IPS-18c (cell line): ENCODE results near the gene NME5.
A peak's percentile ranks its signal among the peaks of the same experiment; 100 is the strongest.
"Not testable (repeated sequence)": the region's sequence is repeated elsewhere in the genome, so short reads cannot be mapped to it uniquely, and the experiment has no call there.

Experiments used
- H3K4me3 ChIP-seq: 2 replicates; pipeline ENCODE4 v1.7.0; 2013; ENCODE audit warnings: low read depth, mild to moderate bottlenecking, low read length, moderate library complexity; ENCODE audit not compliant: insufficient read depth
- H3K9me3 ChIP-seq: one replicate; pipeline ENCODE4 v1.6.1; 2013; ENCODE audit warnings: mild to moderate bottlenecking, low read length, moderate library complexity; ENCODE audit not compliant: control insufficient read depth, insufficient read depth

NME5 gene

GRCh38 chr5:138096997-138097828, 42.0 kb downstream of the NME5 start:
- no peaks in the 10 kb centered on the region for H3K9me3 ChIP-seq
- no peak overlapping the region for H3K4me3 ChIP-seq

- H3K9me3 ChIP-seq = no peaks in the 10 kb centered on the region
- no peak overlapping the region for H3K4me3 ChIP-seq
Measured at GRCh38 chr5:138096363-138096762, 42.9 kb downstream of the NME5 start.

- Histone ChIP-seq H3K4me3 (peak overlapping the region; percentile 29; the same call in 1 of the 2 replicates), H3K9me3 (no peaks in the 10 kb centered on the region)
Measured at GRCh38 chr5:138095100-138095907, 43.9 kb downstream of the NME5 start.

GRCh38 chr5:138093036-138093435, 46.2 kb downstream of the NME5 start:
- no peaks in the 10 kb centered on the region for H3K9me3 ChIP-seq
- no peak overlapping the region for H3K4me3 ChIP-seq

GRCh38 chr5:138092301-138092700, 46.9 kb downstream of the NME5 start:
- no peaks in the 10 kb centered on the region for H3K9me3 ChIP-seq
- H3K4me3 ChIP-seq = no peak overlapping the region

GRCh38 chr5:138091685-138092084, 47.5 kb downstream of the NME5 start:
- H3K9me3 ChIP-seq = no peaks in the 10 kb centered on the region
- H3K4me3 ChIP-seq = no peak overlapping the region

- Histone ChIP-seq H3K4me3 (peak within 1 kb of the TSS; percentile 24; the same call in 1 of the 2 replicates), H3K9me3 (no peaks in the 10 kb centered on the region)
Measured at GRCh38 chr5:138083702-138084101, 55.5 kb downstream of the NME5 start, which contains the start of gene WNT8A. Gene WNT8A (plus strand): TSS chr5:138084033. CDS start chr5:138084128, 95 bp downstream.

GRCh38 chr5:138082033-138082432, 57.2 kb downstream of the NME5 start:
- no peaks in the 10 kb centered on the region for H3K9me3 ChIP-seq
- no peak overlapping the region for H3K4me3 ChIP-seq

- H3K9me3 ChIP-seq = no peaks in the 10 kb centered on the region
- no peak overlapping the region for H3K4me3 ChIP-seq
Measured at GRCh38 chr5:138078006-138078643, 61.1 kb downstream of the NME5 start.

- no peak overlapping the region for H3K4me3 ChIP-seq
Measured at GRCh38 chr5:138077064-138077696, 62.0 kb downstream of the NME5 start.

GRCh38 chr5:138070026-138070425, 69.2 kb downstream of the NME5 start:
- not testable (repeated sequence) for H3K4me3 ChIP-seq, H3K9me3 ChIP-seq

More at GRCh38 chr5:138077064-138077696, 62.0 kb downstream of the NME5 start:
- no peaks in the 10 kb centered on the region for H3K9me3 ChIP-seq

GRCh38 chr5:138068742-138069600, 70.3 kb downstream of the NME5 start:
- Histone ChIP-seq H3K4me3 (no peak overlapping the region), H3K9me3 (no peaks in the 10 kb centered on the region)

- no peaks in the 10 kb centered on the region for H3K9me3 ChIP-seq
- no peak overlapping the region for H3K4me3 ChIP-seq
Measured at GRCh38 chr5:138067945-138068344, 71.3 kb downstream of the NME5 start.
